Esophagus muscularis mucosa (tissue), 3 donors: ENCODE measurements around the gene PKHD1.

Experiments
- POLR2A ChIP-seq: fragments of 450-650 bp; IDR thresholded peaks from one replicate; pipeline ENCODE4 v1.6.1; 2017; ENCODE audit warnings: antibody characterized with exemption, moderate library complexity, mild to moderate bottlenecking, low read depth
- TF ChIP-seq, protein P1 (sequence below), 3 experiments: fragments of 200-600 bp in 2 of 3; fragments of 450-650 bp in 1 of 3; sonication (generic) in 2 of 3; IDR thresholded peaks; one replicate each; pipeline ENCODE4 v1.5.1; 2017 to 2019; ENCODE audit warnings: antibody characterized with exemption in 3 of 3, mild to moderate bottlenecking in 2 of 3, moderate library complexity in 1 of 3

DNA sequence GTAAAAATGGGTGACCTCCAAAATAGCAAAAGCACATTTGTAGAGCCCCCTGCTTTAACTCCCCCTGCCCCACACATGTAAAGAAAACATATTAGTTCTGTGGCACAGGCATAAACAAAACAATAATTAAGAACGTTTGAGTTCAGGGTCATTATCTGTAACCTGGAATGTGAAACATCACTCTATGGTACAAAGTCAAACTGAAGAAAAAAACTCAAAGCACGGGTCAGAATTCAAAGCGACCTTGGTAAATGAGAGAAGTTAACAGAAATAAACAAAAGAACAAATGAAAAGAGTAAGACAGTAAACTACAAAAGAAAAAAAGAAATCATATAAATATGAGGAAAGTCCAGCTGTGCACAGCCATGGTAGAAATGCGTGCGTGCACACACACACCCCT, 67.5 kb downstream of the PKHD1 start:
- TF ChIP-seq, protein P1, sequence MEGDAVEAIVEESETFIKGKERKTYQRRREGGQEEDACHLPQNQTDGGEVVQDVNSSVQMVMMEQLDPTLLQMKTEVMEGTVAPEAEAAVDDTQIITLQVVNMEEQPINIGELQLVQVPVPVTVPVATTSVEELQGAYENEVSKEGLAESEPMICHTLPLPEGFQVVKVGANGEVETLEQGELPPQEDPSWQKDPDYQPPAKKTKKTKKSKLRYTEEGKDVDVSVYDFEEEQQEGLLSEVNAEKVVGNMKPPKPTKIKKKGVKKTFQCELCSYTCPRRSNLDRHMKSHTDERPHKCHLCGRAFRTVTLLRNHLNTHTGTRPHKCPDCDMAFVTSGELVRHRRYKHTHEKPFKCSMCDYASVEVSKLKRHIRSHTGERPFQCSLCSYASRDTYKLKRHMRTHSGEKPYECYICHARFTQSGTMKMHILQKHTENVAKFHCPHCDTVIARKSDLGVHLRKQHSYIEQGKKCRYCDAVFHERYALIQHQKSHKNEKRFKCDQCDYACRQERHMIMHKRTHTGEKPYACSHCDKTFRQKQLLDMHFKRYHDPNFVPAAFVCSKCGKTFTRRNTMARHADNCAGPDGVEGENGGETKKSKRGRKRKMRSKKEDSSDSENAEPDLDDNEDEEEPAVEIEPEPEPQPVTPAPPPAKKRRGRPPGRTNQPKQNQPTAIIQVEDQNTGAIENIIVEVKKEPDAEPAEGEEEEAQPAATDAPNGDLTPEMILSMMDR (IDR thresholded peaks at IDR 0.05) = no peak
- no peak for TF ChIP-seq POLR2A
